ENCODE results near the gene SETBP1. TPM values are rescaled to one million over a fixed set of nuclear protein-coding genes. Genes with fewer than 3 reads are reported as not detected.

Gene SETBP1
- total and polyA plus RNA-seq, 2 of the 4 experiments (the other 2 are of a cell fraction), result 0.19 to 0.36 TPM

GRCh38 chr18:44916429-44917207 is 235.9 kb downstream of the SETBP1 start:
- no peak overlapping the region for H4K5ac ChIP-seq (ENCODE audit: low read depth, low read length)
- H3K27ac ChIP-seq (ENCODE audit: insufficient read depth, low read length), result no peak overlapping the region
- no peak overlapping the region for H3K14ac ChIP-seq (replicated peaks; ENCODE audit: low read depth, low read length)
- H3K27me3 ChIP-seq (ENCODE audit: control insufficient read depth, insufficient read depth, low read length), result no peaks in the 10 kb centered on the region
- intact Hi-C loops (cut with micrococcal nuclease) (no loop called here), in situ Hi-C loops (cut with MboI; ENCODE audit: low sequenced_read_pairs) (no loop called here), dilution Hi-C loops (cut with HindIII; ENCODE audit: low sequenced_read_pairs, unreplicated experiment) (no loop called here)
- H2AK9ac ChIP-seq (replicated peaks; ENCODE audit: low read depth, low read length, poor library complexity), result no peak overlapping the region
- H3K4me1 ChIP-seq (ENCODE audit: control insufficient read depth, insufficient read depth, low read length), result no peaks in the 10 kb centered on the region; the same call in 1 of the 2 replicates
- no peak for DNase-seq
- WGBS, 2 experiments (ENCODE audit: extremely low coverage in 2 of 2, insufficient read length in 1 of 2), result no CpG with 5 or more reads among the region's 4 CpGs
- no peaks in the 10 kb centered on the region for H3K36me3 ChIP-seq (ENCODE audit: control insufficient read depth, insufficient read depth, low read length)
- no peak overlapping the region for H4K91ac ChIP-seq (ENCODE audit: insufficient read depth, low read depth, low read length)
- POLR2A ChIA-PET (ENCODE audit: unreplicated experiment), result no interaction called here
- no peak overlapping the region for H3K23ac ChIP-seq (ENCODE audit: low read depth, low read length)
- CTCF ChIA-PET, result no interaction called here
- H2BK20ac ChIP-seq (ENCODE audit: low read depth, low read length), result no peak overlapping the region
- no peaks in the 10 kb centered on the region for H3K9me3 ChIP-seq (ENCODE audit: control insufficient read depth, insufficient read depth, low read length)
- H3K79me1 ChIP-seq (ENCODE audit: low read depth in 1 of 2, low read length in 2 of 2), result no peaks in the 10 kb centered on the region
- no peak overlapping the region for H4K8ac ChIP-seq (ENCODE audit: low read depth in 2 of 2, low read length in 2 of 2)
- no TSS peak for BruUV-seq (replicated peaks)
- no peak overlapping the region for H3K18ac ChIP-seq (ENCODE audit: low read depth, low read length)
- H3K4ac ChIP-seq (ENCODE audit: low read depth, low read length), result no peak overlapping the region
- H2BK5ac ChIP-seq (ENCODE audit: low read depth, low read length, poor library complexity, severe bottlenecking), result no peak overlapping the region
- TF ChIP-seq MAFK (IDR thresholded peaks at IDR 0.05; ENCODE audit: low read depth, low read length), result no peak
- TF ChIP-seq CEBPB (IDR thresholded peaks at IDR 0.05; ENCODE audit: low read depth, low read length), result no peak
- no peak for TF ChIP-seq ELK1 (IDR thresholded peaks at IDR 0.05; ENCODE audit: borderline replicate concordance, low read depth, low read length)
- TF ChIP-seq RAD21 (IDR thresholded peaks at IDR 0.05; ENCODE audit: low read length), result no peak
- TF ChIP-seq USF2 (IDR thresholded peaks at IDR 0.05; ENCODE audit: low read depth, low read length), result no peak
- no peak for TF ChIP-seq FOS (IDR thresholded peaks at IDR 0.05; ENCODE audit: low read depth, low read length)
- TF ChIP-seq CTCF (conservative IDR thresholded peaks at IDR 0.05; ENCODE audit: low read depth, low read length), result no peak
- TF ChIP-seq RFX5 (IDR thresholded peaks at IDR 0.05; ENCODE audit: low read depth, low read length), result no peak
- TF ChIP-seq MXI1 (IDR thresholded peaks at IDR 0.05; ENCODE audit: borderline replicate concordance, low read depth, low read length), result no peak
- TF ChIP-seq MAZ (IDR thresholded peaks at IDR 0.05; ENCODE audit: borderline replicate concordance, low read depth, low read length), result no peak
- no peak for TF ChIP-seq RCOR1 (IDR thresholded peaks at IDR 0.05; ENCODE audit: insufficient replicate concordance, low read length)
- no peak for TF ChIP-seq SMC3 (IDR thresholded peaks at IDR 0.05; ENCODE audit: low read depth, low read length)
- no peak for TF ChIP-seq POLR2A (IDR thresholded peaks at IDR 0.05; ENCODE audit: low read depth, low read length)
- no peak overlapping the region for H3K56ac ChIP-seq (ENCODE audit: extremely low read depth, insufficient read depth, low read length)
- H3K4me2 ChIP-seq (ENCODE audit: low read depth, low read length), result no peak overlapping the region
- no peak overlapping the region for H2AFZ ChIP-seq (replicated peaks; ENCODE audit: low read length, poor library complexity)
- no peak overlapping the region for H2AK5ac ChIP-seq (ENCODE audit: low read depth, low read length)
- no peak for ATAC-seq (ENCODE audit: low read depth)
- no peaks in the 10 kb centered on the region for H3K9me1 ChIP-seq (ENCODE audit: insufficient read depth, low read length)
- no peak overlapping the region for H3K4me3 ChIP-seq (ENCODE audit: insufficient read depth, low read depth, low read length)
- H2BK15ac ChIP-seq (ENCODE audit: low read depth, low read length), result no peak overlapping the region
- no peak overlapping the region for H3K9ac ChIP-seq (ENCODE audit: low read depth, low read length)
- H4K20me1 ChIP-seq (ENCODE audit: insufficient read depth, low read length), result no peaks in the 10 kb centered on the region
- H2BK120ac ChIP-seq (ENCODE audit: low read depth, low read length), result no peak overlapping the region

Data from IMR-90 (cell line).